Neutrophil (primary cell): Measurements from ENCODE around the gene CHMP4B.
A peak's percentile ranks its signal among the peaks of the same experiment; 100 is the strongest.

Source experiments
- H3K27ac ChIP-seq: fragments of 200-600 bp; sonication (generic); 2 replicates; pipeline ENCODE4 v1.5.1; 2016; ENCODE audit warnings: mild to moderate bottlenecking, moderate library complexity
- H3K27me3 ChIP-seq: fragments of 200-600 bp; sonication (generic); 2 replicates; pipeline ENCODE4 v1.6.0; 2016; ENCODE audit warnings: mild to moderate bottlenecking
- H3K36me3 ChIP-seq: fragments of 200-600 bp; sonication (generic); 2 replicates; pipeline ENCODE4 v1.5.1; 2017
- H3K4me1 ChIP-seq, 2 experiments: fragments of 200-600 bp in 1 of 2; sonication (generic) in 1 of 2; 1 replicate in 1 of 2; 2 replicates in 1 of 2; pipeline versions ENCODE4 v1.5.1 to v1.6.1; 2013 to 2016; ENCODE audit warnings: low read depth in 1 of 2, low read length in 1 of 2, mild to moderate bottlenecking in 1 of 2, moderate library complexity in 1 of 2; ENCODE audit not compliant: control insufficient read depth in 1 of 2, insufficient read depth in 1 of 2
- H3K4me3 ChIP-seq, 2 experiments: fragments of 200-600 bp in 1 of 2; sonication (generic) in 1 of 2; 1 replicate in 1 of 2; 2 replicates in 1 of 2; pipeline ENCODE4 v1.5.1; 2013 to 2016; ENCODE audit warnings: low read depth in 1 of 2, low read length in 1 of 2, mild to moderate bottlenecking in 1 of 2, moderate library complexity in 1 of 2
- H3K9me3 ChIP-seq: fragments of 200-600 bp; sonication (generic); 2 replicates; pipeline ENCODE4 v1.5.1; 2016
- TF ChIP-seq, protein P1 (sequence below): fragments of 200-600 bp; sonication (generic); IDR thresholded peaks from 2 replicates; pipeline ENCODE4 v1.5.1; 2016; ENCODE audit warnings: antibody characterized with exemption

CHMP4B gene

DNA sequence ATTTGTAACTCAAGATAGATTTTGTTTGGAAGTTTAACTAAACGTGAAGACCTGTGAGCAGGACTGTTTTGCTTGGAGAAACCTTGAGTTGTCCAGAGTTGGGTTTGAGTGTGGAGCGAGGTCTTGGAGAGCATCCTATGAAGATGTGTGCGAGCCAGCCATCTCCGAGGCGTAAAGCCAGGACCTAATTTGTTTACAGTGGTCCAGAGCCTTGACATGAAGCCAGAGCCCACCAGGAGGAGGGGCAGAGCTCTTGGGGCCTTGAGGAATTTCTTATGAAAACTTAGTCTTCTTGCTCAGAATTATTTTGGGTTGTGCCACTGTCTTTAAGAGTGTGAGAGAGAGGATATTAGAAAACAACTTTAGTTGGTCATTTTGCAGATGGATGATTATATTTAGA is 6.3 kb downstream of the CHMP4B start:
- Histone ChIP-seq H3K36me3 (peaks cover 10% of the 10 kb centered on the region), H3K27ac (peak overlapping the region; percentile 10), H3K4me1 (peaks cover 28 to 48% of the 10 kb centered on the region in 2 experiments), H3K4me3 (no peak overlapping the region), H3K9me3 (no peaks in the 10 kb centered on the region), H3K27me3 (no peaks in the 10 kb centered on the region)
- TF ChIP-seq, protein P1, sequence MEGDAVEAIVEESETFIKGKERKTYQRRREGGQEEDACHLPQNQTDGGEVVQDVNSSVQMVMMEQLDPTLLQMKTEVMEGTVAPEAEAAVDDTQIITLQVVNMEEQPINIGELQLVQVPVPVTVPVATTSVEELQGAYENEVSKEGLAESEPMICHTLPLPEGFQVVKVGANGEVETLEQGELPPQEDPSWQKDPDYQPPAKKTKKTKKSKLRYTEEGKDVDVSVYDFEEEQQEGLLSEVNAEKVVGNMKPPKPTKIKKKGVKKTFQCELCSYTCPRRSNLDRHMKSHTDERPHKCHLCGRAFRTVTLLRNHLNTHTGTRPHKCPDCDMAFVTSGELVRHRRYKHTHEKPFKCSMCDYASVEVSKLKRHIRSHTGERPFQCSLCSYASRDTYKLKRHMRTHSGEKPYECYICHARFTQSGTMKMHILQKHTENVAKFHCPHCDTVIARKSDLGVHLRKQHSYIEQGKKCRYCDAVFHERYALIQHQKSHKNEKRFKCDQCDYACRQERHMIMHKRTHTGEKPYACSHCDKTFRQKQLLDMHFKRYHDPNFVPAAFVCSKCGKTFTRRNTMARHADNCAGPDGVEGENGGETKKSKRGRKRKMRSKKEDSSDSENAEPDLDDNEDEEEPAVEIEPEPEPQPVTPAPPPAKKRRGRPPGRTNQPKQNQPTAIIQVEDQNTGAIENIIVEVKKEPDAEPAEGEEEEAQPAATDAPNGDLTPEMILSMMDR: no peak

DNA sequence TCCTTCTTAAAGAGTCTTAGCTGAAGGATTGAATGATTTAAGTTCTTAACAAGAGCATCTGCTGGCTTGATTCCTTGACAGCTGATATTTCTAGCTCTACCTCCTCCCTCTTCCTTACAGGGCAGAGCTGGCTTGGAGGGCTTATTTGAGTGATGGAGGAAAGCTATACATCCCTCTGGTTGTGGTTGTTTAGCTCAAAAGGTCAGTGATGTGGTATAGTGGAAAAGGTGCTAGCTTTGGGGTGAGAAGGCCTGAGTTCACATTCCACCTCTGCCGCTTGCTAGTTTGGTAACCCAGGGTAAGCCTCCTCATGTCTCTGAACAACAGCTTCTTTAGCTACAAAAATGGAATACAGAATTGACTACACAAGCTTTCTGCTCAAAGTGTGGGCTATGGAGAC is 8.3 kb downstream of the CHMP4B start:
- Histone ChIP-seq H3K27me3 (no peaks in the 10 kb centered on the region), H3K36me3 (peaks cover 10% of the 10 kb centered on the region), H3K27ac (peak overlapping the region; percentile 10), H3K4me1 (peaks cover 9 to 28% of the 10 kb centered on the region in 2 experiments), H3K4me3 (no peak overlapping the region), H3K9me3 (no peaks in the 10 kb centered on the region)
- TF ChIP-seq, protein P1: no peak

DNA sequence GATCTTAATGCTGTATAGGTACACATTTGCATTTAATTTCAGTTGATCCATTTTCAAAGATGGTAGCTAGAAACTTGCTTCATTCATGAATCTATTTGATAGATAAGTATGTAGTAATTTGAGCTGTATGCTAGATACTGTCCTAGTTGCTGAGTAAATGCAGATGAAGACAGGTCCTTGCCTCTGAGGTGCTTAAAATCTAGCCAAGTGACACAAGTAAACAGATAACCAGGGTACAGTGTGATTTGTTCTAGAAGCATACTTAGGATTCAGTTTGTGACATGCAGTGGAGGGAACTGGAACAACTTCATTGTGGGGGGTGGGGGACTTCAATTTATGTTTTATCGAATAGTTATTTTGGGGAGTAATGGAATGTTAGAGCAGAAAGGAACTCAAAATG is 9.2 kb downstream of the CHMP4B start:
- peaks cover 9% of the 10 kb centered on the region for H3K36me3 ChIP-seq
- H3K27me3 ChIP-seq: no peaks in the 10 kb centered on the region
- H3K4me1 ChIP-seq: peaks cover 3 to 22% of the 10 kb centered on the region in 2 experiments
- TF ChIP-seq, protein P1: no peak
- H3K4me3 ChIP-seq: no peak overlapping the region
- H3K9me3 ChIP-seq: no peaks in the 10 kb centered on the region
- H3K27ac ChIP-seq: peak overlapping the region; percentile 39

DNA sequence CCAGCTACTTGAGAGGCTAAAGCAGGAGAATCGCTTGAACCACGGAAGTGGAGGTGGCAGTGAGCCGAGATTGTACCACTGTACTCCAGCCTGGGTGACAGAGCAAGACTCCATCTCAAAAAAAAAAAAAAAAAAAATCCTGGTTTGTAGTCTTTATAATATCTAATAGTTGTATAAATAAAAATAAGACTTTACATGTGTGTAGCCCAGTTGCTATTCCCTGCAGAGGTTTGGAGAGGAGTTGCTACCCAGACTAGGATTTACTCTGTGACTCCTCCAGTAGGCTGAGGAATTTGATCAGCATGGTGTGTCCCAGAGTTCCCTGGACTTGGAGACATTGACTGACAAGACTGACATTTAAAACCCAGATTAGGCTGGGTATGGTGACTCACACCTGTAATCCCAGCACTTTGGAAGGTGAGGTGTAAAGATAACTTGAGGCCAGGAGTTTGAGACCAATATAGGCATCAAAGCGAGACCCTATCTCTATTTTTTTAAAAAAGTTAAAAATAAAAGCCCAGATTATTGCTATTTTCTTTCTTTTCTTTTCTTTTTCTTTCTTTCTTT is 10.2 kb downstream of the CHMP4B start:
- Histone ChIP-seq H3K4me3 (no peak overlapping the region), H3K36me3 (no peaks in the 10 kb centered on the region), H3K4me1 (peaks cover 7 to 30% of the 10 kb centered on the region in 2 experiments), H3K27me3 (no peaks in the 10 kb centered on the region), H3K27ac (no peak overlapping the region), H3K9me3 (no peaks in the 10 kb centered on the region)
- TF ChIP-seq, protein P1: no peak

DNA sequence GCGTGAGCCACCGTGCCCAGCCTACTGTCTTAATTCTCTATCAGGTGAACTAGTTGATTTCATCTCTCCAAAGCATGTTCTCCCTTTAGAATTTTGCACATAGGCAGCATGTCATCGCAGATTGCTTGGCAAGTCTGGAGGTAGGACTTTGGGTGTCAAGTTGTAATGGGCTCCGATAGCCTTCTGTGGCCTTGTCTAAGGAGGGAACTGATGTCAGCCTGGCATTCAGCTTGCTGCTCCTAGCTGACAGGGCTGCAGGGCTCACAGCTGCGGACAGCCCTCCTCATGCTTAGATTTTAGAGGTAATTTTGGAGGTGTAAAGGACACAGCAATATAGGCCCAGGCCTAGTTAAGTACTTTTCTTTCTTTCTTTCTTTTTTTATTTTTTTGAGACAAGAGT is 11.3 kb downstream of the CHMP4B start:
- H3K4me1 ChIP-seq: peaks cover 18 to 40% of the 10 kb centered on the region in 2 experiments
- TF ChIP-seq, protein P1: no peak
- no peaks in the 10 kb centered on the region for H3K9me3 ChIP-seq
- H3K36me3 ChIP-seq: no peaks in the 10 kb centered on the region
- no peak overlapping the region for H3K4me3 ChIP-seq
- no peaks in the 10 kb centered on the region for H3K27me3 ChIP-seq
- no peak overlapping the region for H3K27ac ChIP-seq

DNA sequence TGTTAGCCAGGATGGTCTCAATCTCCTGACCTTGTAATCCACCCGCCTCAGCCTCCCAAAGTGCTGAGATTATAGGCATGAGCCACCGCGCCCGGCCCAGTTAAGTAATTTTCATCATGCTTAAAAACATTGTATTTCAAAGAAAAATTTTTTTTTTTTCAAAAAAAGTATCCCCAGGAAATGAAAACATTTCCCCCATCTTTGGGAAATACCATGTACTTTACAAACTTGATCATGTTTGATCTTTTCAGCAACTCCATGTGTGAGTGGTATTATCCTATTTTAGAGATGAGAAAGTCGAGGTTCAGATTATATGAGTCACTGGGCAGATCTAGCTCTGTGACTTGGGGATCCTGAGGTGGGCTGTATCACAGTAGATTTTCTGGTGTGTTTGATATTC is 11.8 kb downstream of the CHMP4B start:
- Histone ChIP-seq H3K36me3 (no peaks in the 10 kb centered on the region), H3K4me3 (no peak overlapping the region), H3K27ac (no peak overlapping the region), H3K27me3 (no peaks in the 10 kb centered on the region), H3K9me3 (no peaks in the 10 kb centered on the region), H3K4me1 (peaks cover 23 to 44% of the 10 kb centered on the region in 2 experiments)
- TF ChIP-seq, protein P1: no peak
